HG03460 (cell line): ENCODE measurements around the gene GPR34.
"Not testable (repeated sequence)": the region's sequence is repeated elsewhere in the genome, so short reads cannot be mapped to it uniquely, and the experiment has no call there.

Source experiments
- ATAC-seq: cut with Tn5 transposase; IDR thresholded peaks from one replicate; pipeline ENCODE4 v1.9.1; 2021; ENCODE audit not compliant: unreplicated experiment

GPR34 gene, protein sequence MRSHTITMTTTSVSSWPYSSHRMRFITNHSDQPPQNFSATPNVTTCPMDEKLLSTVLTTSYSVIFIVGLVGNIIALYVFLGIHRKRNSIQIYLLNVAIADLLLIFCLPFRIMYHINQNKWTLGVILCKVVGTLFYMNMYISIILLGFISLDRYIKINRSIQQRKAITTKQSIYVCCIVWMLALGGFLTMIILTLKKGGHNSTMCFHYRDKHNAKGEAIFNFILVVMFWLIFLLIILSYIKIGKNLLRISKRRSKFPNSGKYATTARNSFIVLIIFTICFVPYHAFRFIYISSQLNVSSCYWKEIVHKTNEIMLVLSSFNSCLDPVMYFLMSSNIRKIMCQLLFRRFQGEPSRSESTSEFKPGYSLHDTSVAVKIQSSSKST

DNA sequence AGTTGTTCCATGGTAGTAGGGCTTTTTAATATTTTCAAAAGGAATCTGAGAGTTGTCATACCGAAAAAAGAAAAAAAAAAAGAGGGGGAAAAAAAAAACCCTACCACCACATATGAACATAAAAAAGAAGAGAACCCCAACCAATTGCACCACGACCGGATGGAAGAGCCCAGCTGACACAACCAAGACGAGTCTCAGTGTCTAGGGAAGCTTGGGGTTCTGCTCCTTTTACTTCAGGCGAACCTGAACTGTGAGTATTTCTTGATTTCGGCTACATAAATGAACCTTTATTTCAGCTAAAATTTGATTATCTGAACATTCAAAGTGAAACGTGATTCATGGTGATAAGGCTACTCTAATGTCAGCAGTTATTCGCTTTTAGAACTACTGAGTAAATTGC lies at the start of gene GPR34:
TSS of gene GPR34 (plus strand) at position 139 of the 400 bp plus-strand sequence. CDS start 6,661 bp downstream, outside the sequence.
- no peak for ATAC-seq

DNA sequence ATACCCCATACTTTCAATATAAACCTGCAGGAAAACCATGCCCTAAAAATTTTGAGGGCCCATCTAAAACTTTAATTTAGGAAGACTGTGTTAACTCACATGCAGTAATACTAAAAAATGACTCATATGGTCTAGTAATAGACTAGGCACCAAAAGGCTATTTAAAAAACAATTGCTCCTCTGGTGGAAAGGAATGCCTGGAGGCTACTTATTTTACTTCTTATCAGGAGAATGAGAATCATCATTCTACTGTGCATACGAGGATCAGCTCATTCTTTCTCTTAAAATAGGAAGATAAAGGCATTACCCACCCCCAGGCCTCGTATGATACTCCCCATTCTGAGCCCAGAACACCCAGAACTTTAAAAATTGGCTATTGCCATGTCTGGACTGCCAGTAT lies 42.6 kb upstream of the GPR34 start:
- not testable (repeated sequence) for ATAC-seq

DNA sequence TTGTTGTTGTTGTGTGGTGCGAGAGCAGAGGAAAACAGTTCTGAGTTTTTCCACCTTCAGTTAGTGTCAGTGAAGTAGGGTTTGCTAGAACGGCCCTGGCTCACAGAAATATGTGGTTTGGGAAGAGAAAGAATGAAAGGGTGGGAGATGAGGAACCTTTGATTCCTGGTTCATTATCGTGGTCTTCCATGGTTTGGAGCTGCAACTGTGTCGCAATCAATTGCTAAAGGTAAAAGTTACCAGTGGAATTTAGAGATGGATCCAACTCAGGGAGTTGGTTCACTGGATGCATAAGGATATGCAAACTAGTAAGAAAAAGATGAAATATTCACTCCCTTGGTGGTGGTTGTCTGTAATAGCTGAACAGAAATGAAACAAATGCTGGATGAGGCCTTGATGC lies 35.6 kb upstream of the GPR34 start:
- no peak for ATAC-seq

DNA sequence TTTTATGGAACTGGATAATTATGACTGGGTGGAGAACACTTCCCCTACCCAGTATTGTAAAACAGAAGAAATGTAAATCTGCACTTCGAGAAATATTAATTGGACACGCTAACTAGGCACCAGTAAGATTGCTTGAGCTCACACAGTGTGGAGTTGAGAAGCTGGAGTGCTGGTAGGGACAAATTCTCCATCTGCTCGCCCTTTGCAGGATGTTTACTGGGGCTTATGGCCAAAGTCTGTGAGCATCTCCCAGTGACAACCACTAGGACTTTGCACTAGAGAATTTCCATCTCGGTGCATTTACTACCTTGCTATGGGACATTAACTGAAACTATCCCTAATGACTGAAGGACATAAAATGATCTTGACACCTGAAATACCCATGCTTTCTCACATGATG lies 33.7 kb upstream of the GPR34 start:
- no peak for ATAC-seq

DNA sequence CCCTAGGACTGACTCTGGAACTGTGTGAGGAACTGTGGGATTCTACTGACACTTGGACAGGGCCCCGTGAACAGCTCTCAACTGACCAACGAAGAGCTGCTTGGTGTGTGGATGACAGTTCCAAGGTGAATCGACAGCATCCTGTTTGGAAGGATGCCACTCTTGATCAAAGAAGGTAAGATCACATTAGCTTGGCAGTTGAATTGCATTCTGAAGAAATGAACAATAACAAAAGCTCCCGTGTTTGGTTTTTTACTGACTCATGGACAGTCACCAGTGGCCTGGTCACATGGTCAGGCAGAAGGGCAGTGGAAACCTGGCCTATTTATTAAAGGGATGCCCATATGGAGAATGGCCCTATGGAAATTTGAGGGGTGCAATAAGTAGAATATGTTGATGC lies 33.1 kb upstream of the GPR34 start:
- no peak for ATAC-seq

DNA sequence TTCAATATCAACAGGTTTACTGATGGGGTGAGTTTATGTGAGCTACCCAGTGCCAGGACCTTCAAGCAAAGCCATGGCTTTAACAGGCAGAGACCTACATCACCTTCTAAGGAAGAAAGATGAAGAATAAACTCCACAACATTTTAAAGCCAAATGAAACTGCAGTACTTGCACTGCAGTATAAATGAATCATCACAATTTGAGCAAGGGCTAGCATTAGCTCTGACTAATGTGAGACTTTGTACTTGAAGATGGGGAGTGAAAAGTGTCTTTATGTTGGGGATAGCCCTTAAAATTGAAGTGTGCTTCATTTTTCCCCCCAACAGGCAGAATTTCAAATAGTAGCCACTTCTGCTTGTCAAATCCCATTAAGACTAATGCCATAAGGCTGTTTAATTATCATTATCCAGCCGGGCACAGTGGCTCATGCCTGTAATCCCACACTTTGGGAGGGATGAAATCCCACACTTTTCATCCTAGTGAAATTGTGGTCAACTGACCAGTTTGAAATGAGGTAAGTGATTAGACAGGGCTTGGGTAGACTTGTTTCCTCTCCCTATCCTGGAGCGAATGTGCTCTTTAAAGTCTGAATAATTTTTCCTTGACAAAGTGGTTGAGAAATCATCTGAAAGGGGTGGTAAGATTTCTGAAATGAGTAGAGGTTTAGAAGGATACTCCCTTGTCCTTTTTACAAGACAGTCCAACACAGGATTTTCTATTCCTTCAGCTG lies 27.2 kb upstream of the GPR34 start:
- no peak for ATAC-seq

DNA sequence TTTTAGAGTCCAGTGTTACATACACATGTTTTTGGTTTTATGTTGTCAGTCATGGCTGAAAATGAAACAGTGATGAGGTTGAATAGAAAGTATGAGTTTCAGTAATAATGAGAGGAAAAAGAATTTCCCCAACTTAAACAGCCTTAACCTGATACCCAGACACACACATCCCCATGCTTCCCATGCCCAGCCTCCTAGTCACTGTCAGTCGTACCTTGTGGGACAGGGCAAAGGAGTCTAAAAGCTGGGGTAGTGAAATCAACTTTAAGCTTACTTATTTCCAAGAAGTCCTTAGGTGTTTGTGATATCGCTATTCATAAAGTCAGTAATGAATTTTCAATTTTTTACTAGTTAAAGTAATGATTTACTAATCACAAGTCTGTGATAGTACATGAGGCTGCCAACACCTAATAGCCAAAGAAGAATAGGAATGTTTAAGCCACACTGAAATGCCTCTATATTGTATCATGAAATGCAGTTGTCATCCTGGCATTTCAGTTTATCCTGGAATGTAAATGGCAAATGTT lies 24.3 kb upstream of the GPR34 start:
- ATAC-seq = peak; percentile 89

DNA sequence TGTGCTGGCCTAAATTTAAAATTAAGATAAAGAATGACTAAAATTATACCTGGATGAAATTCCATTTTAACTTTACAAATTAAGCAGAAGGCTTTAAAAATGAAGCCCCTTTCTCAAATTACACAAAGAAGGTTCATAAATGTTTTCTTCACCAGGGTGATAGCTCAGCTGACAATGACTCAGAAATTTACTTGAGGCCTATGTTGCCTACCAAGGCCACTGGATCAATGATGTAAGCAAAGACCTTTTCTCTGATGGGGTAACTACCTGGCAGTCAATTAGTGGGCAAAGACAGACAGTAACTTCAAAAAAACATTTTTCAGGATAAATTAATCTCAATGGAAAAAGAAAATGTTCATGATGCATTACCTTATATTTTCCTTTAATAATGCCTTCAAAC lies 23.9 kb upstream of the GPR34 start:
- ATAC-seq = no peak

DNA sequence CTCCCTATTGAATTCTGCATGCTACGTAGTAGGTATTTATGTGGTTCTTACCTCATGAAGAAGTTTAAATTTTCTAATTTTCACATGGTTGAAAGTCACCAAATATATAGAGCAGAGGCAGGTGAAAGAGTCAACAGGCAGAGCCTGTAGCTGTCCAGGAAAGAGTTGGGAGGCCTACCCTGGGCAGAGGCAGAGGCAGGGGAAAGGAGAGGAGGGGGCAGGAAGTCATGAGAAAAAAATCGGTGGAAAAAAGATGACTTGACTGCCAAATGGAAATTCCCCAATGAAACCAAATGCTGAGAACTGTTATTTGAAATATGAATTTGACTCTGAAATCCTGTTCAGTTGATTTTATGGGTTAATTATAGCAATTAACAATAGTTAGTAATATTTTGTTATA lies 23.1 kb upstream of the GPR34 start:
- ATAC-seq = no peak

DNA sequence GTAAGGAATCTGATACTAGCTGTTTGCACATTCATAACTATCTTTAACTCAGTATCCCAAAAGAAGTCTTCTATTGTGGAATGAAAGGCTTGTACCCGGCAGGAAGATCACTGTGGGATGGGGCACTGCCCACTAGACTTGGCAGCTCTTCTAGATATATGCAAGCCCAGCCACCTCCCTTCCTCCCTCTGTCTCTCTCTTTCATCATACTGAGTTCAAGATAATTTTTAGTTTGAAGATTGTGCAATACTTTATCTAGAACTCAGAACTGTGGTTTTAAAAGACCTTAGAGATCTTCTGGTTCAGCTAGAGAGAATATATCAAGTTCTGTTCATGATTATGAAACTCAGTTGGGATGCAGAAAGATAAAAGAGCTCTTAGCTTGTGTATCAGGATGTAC lies 22.5 kb upstream of the GPR34 start:
- no peak for ATAC-seq

DNA sequence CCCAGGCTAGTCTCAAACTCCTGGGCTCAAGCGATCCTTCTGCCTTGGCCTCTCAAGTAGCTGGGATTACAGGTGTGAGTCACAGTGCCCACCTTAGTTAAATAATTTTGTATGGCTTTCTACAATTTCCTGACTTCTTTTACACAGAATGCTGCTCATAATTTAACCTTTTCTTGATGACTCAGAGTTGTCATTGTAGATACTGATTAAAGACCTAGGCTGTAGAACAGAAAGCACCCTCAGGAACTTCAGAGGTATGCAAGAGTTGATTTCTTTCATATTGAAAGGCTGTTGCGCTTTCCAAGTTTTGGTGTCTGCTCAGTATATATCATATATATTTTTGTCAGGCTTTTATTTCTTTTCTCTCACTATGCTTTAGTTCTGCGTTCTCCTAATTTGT lies 21.1 kb upstream of the GPR34 start:
- ATAC-seq = no peak

DNA sequence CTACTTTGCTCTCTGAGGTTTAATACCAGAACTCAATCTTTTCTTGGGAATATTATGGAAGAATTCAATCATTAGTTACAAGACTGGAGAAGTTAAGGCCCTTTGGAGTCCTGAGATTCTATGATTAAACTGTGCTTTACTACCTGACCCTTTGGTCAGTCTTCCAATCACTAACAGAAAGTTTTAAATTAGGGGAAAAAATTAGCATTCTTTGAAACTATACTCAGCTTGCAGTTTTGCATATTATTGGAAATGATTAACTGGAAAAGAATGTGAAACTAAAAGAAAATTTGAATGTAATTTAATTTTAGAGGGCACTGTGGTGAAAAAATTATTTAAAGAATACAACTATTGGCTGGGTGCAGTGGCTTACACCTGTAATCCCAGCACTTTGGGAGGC lies 18.7 kb upstream of the GPR34 start:
- ATAC-seq = no peak

DNA sequence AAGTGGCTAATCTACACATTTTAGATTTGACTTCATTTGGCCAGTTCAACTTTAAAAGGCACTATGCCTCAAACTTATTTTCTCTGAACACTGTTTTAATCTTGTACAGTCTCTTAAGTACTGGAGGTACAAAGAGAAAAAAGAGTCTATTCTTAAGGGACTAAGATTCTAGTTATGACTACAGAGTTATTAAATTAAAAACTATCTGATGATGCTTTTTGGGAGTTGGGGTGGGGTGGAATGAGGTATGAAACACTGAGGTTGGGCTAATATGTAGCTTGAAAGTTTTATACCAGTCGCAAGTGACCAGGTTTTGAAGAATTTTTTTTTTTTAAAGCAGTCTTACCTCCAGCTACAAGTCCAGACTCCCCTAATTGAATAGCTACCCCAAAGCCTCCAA lies 17.7 kb upstream of the GPR34 start:
- ATAC-seq = no peak

DNA sequence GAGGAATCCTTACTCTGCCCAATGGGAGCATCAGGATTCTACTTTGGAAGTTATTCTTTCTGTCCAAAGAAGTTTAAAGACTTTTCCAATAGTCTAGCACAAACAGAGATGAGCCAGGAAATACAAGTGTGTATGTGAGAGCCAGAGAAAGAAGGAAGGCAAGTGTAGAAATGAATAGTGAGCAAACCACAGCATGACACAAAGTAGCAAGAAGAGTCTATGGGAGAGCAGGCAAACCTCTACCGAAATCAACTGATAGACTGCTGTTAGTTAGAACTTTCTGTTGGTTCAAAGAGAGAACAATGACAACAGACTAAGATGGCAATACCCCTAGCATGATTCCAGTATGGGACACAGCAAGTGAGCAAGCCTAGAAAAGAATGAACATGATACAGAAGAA lies 16.1 kb upstream of the GPR34 start:
- no peak for ATAC-seq

DNA sequence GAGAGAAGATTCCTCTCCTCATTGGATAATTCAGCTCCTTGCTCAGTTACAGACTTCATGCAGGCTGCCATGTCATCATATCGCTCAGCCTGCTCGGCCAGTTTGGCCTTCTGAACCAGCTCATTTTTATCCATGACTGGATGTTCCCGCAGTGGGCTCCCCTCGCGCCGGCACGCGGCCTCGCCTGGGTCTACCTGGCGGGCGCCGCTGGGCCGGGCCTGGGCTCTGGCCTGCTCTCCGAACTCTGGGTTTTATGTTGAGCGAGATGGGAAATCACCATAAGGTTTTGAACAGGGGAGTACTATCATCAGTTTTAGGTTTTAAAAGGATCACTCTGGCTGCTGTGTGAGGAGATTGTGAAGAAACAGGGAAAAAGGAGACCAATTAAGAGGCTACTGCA lies 12.4 kb upstream of the GPR34 start:
- ATAC-seq = not testable (repeated sequence)

DNA sequence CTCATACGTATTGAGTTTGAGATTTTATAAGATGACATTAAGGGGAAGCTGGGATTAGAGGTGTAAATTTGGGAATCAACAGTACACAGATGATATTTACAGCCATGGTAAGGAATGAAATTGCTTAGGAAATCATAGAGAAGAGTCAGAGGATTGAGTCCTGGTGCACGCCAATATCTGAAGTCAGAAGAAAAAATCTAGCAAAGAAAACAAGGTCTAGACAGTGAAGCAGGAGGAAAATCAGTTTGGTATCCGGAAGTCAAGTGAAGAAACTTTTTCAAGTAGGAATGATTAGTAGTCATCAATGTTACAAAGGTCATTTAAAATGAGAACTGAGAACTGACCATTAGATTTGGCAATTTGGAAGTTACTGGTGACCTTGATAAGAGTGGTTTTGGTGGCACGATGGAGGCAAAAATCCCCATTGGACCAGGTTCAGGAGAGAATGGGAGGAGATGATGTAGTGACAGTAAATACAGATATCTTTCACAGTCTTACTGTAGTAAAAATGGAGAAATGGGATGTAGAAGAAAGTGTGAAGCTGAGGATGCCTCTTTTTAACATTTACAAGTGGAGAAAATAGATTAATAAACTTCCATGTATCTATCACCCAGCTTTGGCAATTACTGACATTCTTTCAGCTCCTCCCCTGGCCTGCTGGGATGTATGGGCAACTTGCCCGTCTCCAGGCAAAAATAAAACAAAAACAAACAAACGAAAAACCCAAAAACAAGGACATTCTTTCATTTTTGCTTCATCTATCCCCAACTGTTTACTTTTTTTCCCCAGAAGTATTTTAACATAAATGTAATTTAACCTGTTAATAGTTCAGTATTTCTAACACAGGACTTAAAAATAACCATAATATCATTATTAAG lies 11.4 kb upstream of the GPR34 start:
- no peak for ATAC-seq

DNA sequence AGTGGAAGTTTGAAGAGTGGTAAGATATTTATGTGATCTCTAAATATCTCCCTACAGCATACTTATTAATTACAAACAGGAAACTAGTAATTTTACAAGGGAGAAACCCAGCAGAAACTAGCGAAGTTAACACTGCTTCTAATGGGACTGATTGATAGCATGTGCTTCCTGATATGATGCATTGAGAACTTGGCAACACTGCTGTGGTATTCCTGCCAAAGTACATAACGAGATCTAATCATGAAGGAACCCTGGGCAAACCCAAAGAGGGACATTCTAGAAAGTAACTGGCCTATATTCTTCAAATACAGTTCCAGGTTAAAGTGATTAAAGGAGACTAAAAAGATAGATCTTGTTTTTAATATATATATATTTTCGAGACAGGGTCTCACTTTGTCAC lies 4.6 kb upstream of the GPR34 start:
- no peak for ATAC-seq

DNA sequence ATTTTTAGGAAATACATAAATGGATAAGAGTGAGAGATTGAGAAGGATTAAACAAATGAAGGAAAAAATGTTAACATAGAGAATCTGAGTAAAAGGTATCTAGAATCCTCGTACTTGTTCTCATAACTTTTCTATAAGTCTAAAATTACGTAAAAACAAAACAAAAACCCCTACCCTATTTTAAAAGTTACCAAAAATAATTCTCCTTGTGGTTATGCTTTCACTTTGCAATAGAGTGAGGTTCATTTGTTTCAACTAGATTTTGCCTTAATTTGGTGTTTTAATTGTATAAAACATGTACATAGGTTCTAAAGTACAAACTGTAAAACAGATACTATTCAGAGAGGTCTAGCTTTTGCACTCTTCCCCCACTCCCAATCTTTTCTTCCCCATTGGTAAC lies 3.8 kb upstream of the GPR34 start:
- no peak for ATAC-seq

DNA sequence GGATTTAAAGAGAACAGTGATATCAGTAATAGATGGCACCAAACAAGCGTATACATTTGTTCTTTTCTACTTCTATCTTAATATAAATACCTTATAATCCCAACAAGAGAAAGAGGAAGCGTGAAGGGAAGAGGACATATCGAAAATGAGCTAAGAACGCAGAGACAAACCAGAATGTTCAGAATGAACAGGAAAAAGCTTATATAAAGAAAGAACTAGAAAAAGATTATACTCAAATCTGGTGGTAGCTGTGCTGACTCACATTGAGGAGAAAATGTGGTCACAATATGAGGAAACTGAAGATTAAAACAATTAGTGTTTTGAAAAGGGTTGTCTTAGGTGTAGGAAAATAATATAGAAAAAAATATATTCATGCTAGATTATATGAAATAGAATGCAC lies 2.0 kb upstream of the GPR34 start:
- no peak for ATAC-seq

DNA sequence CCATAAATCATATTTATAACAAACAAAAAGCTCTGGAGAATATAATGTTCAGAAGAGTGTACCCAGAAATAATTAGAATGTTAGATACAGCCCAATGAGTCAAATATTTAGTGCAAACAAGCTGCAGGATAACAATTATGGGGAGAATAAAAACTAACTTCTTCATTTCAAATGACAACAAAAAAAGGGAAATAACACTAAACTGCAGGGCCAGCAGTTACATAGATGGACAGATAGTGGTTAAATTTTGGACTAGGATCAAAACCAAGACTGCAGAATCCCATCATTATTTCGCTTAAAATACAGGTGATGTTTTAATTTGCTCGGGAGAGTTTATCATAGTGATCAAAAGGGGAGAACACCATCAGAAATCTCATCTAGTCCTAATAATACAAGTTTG lies 617 bp upstream of the GPR34 start:
- ATAC-seq = no peak

DNA sequence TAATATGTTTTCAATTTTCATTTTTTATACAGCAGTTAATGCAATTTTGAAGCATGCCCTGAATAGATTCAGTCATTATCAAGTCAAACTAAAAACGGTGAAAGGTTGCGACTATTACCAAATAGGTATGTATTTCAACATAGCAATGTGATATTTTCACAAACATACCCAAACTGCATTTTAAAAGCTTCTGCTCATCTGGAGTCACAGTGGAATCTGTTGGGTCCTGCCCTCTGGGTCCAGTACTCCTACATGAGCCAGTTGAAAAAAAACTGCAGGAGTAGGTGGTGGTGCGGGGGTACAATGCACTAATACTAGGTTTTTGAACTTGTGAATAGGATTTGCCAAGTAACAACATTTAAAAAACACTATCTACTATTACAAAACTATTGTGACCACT lies 938 bp downstream of the GPR34 start:
- ATAC-seq = no peak
